ENCODE results near the gene NNMT.

DNA sequence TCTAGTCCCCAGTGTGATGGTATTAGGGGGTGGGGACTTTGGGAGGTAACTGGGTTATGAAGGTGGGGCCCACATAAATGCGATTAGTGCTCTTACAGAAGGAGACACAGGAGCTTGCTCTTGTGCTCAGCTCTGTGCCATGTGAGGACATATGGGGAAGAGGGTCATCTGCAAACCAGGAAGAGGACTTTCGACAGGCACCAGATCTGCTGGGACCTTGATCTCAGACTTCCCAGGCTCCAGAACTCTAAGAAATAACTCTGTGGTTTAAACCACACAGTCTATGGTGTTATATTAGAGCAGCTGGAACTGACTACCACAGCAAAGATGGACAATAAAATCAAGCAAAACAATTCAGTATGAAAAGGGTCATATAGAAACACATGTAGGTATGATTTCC, 26.7 kb downstream of the NNMT start:
- TF ChIP-seq, protein P1, sequence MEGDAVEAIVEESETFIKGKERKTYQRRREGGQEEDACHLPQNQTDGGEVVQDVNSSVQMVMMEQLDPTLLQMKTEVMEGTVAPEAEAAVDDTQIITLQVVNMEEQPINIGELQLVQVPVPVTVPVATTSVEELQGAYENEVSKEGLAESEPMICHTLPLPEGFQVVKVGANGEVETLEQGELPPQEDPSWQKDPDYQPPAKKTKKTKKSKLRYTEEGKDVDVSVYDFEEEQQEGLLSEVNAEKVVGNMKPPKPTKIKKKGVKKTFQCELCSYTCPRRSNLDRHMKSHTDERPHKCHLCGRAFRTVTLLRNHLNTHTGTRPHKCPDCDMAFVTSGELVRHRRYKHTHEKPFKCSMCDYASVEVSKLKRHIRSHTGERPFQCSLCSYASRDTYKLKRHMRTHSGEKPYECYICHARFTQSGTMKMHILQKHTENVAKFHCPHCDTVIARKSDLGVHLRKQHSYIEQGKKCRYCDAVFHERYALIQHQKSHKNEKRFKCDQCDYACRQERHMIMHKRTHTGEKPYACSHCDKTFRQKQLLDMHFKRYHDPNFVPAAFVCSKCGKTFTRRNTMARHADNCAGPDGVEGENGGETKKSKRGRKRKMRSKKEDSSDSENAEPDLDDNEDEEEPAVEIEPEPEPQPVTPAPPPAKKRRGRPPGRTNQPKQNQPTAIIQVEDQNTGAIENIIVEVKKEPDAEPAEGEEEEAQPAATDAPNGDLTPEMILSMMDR (IDR thresholded peaks at IDR 0.05), result no peak
- TF ChIP-seq POLR2A (IDR thresholded peaks at IDR 0.05), result no peak

All from prostate gland (tissue), 2 donors.